OCI-LY3 (cell line): ENCODE data around the gene RHOT1.

Source experiments
- EZH2phosphoT487 ChIP-seq: fragments of 200-600 bp; shearing (Covaris generic); IDR thresholded peaks from 2 replicates; pipeline ENCODE4 v1.6.1; 2018; ENCODE audit warnings: antibody characterized with exemption, mixed run types, low read depth
- TF ChIP-seq, protein P1 (sequence below): fragments of 200-600, 300-600 bp; sonication (generic); IDR thresholded peaks from 2 replicates; pipeline ENCODE4 v1.5.1; 2014; ENCODE audit warnings: antibody characterized with exemption, low read length, low read depth

DNA sequence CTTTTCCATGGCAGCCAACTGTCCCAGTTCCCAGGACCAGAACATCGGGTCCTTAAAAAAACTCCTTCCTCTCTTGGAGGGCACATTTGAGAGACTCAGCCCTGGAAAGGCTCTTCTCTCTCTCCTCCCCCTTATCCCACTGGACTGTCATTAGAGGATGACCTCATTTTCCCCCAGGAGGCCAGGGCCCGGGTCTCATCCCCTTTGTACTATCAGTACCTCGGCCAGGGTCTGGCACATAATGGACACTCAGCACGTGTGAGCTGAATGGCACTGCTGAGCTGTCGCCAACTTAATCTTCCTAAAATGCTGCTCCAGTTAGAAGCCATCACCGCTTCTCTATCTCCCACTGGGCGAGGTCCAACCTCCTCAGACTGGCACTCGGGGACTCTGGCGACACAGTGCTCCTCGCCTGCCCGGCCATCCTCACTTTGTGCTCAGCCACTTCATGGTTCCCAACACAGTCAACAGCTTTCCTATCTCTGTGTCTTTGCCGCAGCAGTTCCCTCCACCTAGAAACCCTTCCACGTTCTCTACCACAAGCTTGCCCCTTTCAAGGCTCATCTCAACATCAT lies 119.7 kb downstream of the RHOT1 start:
- TF ChIP-seq, protein P1, sequence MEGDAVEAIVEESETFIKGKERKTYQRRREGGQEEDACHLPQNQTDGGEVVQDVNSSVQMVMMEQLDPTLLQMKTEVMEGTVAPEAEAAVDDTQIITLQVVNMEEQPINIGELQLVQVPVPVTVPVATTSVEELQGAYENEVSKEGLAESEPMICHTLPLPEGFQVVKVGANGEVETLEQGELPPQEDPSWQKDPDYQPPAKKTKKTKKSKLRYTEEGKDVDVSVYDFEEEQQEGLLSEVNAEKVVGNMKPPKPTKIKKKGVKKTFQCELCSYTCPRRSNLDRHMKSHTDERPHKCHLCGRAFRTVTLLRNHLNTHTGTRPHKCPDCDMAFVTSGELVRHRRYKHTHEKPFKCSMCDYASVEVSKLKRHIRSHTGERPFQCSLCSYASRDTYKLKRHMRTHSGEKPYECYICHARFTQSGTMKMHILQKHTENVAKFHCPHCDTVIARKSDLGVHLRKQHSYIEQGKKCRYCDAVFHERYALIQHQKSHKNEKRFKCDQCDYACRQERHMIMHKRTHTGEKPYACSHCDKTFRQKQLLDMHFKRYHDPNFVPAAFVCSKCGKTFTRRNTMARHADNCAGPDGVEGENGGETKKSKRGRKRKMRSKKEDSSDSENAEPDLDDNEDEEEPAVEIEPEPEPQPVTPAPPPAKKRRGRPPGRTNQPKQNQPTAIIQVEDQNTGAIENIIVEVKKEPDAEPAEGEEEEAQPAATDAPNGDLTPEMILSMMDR = no peak
- TF ChIP-seq EZH2phosphoT487 = no peak
